Liver (tissue), 9 donors: Measurements from ENCODE around the gene ERBB2. TPM values are rescaled to one million over a fixed set of nuclear protein-coding genes. Genes with fewer than 3 reads are reported as not detected.

Experiments used
- DNase-seq: peaks from one replicate; pipeline ENCODE4 v3.0.0-alpha.2; 2017; ENCODE audit warnings: low spot score
- H3K27ac ChIP-seq, 2 donors: one replicate each; pipeline ENCODE4 v1.7.0; 2013; ENCODE audit warnings: inconsistent platforms in 2 of 2, low read length in 2 of 2, control low read depth in 1 of 2, low read depth in 1 of 2, mild to moderate bottlenecking in 1 of 2
- H3K27me3 ChIP-seq, 4 donors: one replicate each; pipeline versions ENCODE4 v1.6.1 to v1.7.0; 2013; ENCODE audit warnings: low read length in 3 of 4, inconsistent platforms in 1 of 4, mild to moderate bottlenecking in 1 of 4, moderate library complexity in 1 of 4; ENCODE audit not compliant: control insufficient read depth in 4 of 4, insufficient read depth in 4 of 4
- H3K36me3 ChIP-seq, 4 donors: one replicate each; pipeline versions ENCODE4 v1.6.1 to v1.7.0; 2013; ENCODE audit warnings: low read length in 3 of 4, mild to moderate bottlenecking in 3 of 4, low read depth in 1 of 4, moderate library complexity in 1 of 4; ENCODE audit not compliant: control insufficient read depth in 4 of 4, insufficient read depth in 3 of 4
- H3K4me1 ChIP-seq, 4 donors: one replicate each; pipeline versions ENCODE4 v1.6.1 to v1.7.0; 2013; ENCODE audit warnings: low read length in 3 of 4, mild to moderate bottlenecking in 3 of 4, moderate library complexity in 1 of 4; ENCODE audit not compliant: control insufficient read depth in 4 of 4, insufficient read depth in 4 of 4
- H3K4me3 ChIP-seq, 3 donors: one replicate each; pipeline versions ENCODE4 v1.6.1 to v1.7.0; 2013; ENCODE audit warnings: low read length in 3 of 3, control low read depth in 1 of 3, low read depth in 1 of 3, mild to moderate bottlenecking in 1 of 3
- H3K9ac ChIP-seq, 2 donors: one replicate each; pipeline ENCODE4 v1.7.0; 2013; ENCODE audit warnings: low read length in 2 of 2, mild to moderate bottlenecking in 2 of 2, moderate library complexity in 2 of 2, control low read depth in 1 of 2, low read depth in 1 of 2
- H3K9me3 ChIP-seq, 4 donors: one replicate each; pipeline versions ENCODE4 v1.6.1 to v1.7.0; 2013; ENCODE audit warnings: low read length in 3 of 4; ENCODE audit not compliant: control insufficient read depth in 4 of 4
- CTCF ChIP-seq: fragments of 150-350 bp; IDR thresholded peaks from 2 replicates; pipeline ENCODE4 v1.5.1; 2017; ENCODE audit warnings: improper control_type of control experiment, low read depth, low read length; ENCODE audit not compliant: missing input control
- EGR1 ChIP-seq, 2 donors: IDR thresholded peaks; 2 replicates each; pipeline ENCODE4 v1.6.1; 2016 to 2018; ENCODE audit warnings: antibody characterized with exemption in 2 of 2, low read depth in 2 of 2
- FOXA2 ChIP-seq: IDR thresholded peaks from 2 replicates; pipeline ENCODE4 v1.6.1; 2016; ENCODE audit warnings: antibody characterized with exemption
- GABPA ChIP-seq, 2 donors: IDR thresholded peaks in 1 of 2; conservative IDR thresholded peaks in 1 of 2; 2 replicates each; pipeline ENCODE4 v1.6.1; 2016; ENCODE audit warnings: antibody characterized with exemption in 2 of 2, mild to moderate bottlenecking in 1 of 2, moderate library complexity in 1 of 2
- HNF4A ChIP-seq, 2 donors: conservative IDR thresholded peaks; 2 replicates each; pipeline ENCODE4 v1.6.1; 2016; ENCODE audit warnings: antibody characterized with exemption in 2 of 2, mild to moderate bottlenecking in 2 of 2
- HNF4G ChIP-seq: IDR thresholded peaks from 2 replicates; pipeline ENCODE4 v1.6.1; 2016; ENCODE audit warnings: antibody characterized with exemption
- NR2F2 ChIP-seq: IDR thresholded peaks from 2 replicates; pipeline ENCODE4 v1.6.1; 2016; ENCODE audit warnings: antibody characterized with exemption
- SP1 ChIP-seq: IDR thresholded peaks from 2 replicates; pipeline ENCODE4 v1.6.1; 2018; ENCODE audit warnings: antibody characterized with exemption, mild to moderate bottlenecking
- TAF1 ChIP-seq: conservative IDR thresholded peaks from 2 replicates; pipeline ENCODE4 v1.6.1; 2016; ENCODE audit warnings: antibody characterized with exemption, mild to moderate bottlenecking
- YY1 ChIP-seq: IDR thresholded peaks from 2 replicates; pipeline ENCODE4 v1.6.1; 2016; ENCODE audit warnings: antibody characterized with exemption, mild to moderate bottlenecking
- WGBS: extraction: QIAGEN DNeasy Blood & Tissue Kit; methylation state at CpG from one replicate; pipeline ENCODE4 v1.1.7; 2013; 5-methylcytosine and 5-hydroxymethylcytosine counted together
- polyA plus RNA-seq, 2 donors: library from polyadenylated mRNA; stranded (reverse) in 1 of 2; unstranded in 1 of 2; fragments of 200-250 nt in 1 of 2; fragments of >200 nt in 1 of 2; fragmentation: Nextera tagmentation in 1 of 2; extraction: Ambion mirVana in 1 of 2; gene quantifications; one replicate each; pipeline versions ENCODE4 v1.2.1 to v1.2.3, GENCODE V29; 2013 to 2015
- total RNA-seq, 2 donors: library from RNA; depleted of rRNA; stranded (reverse); fragments of >200 nt; gene quantifications; one replicate each; pipeline ENCODE4 v1.2.3, GENCODE V29; 2014
- TF ChIP-seq, protein P1 (sequence below): IDR thresholded peaks from 2 replicates; pipeline ENCODE4 v1.6.1; 2016; ENCODE audit warnings: antibody characterized with exemption
- TF ChIP-seq, protein P2 (sequence below): IDR thresholded peaks from 2 replicates; pipeline ENCODE4 v1.6.1; 2016; ENCODE audit warnings: antibody characterized with exemption
- donor health status: healthy.
- donor health status: healthy.
- donor health status: healthy.
- donor health status: healthy.
- donor health status: healthy.

Gene ERBB2
- total and polyA plus RNA-seq, 4 donors = 4.7 to 28.8 (median 15.7) TPM

- TF ChIP-seq CTCF (no peak), HNF4G (no peak), NR2F2 (no peak), YY1 (no peak), SP1 (no peak), HNF4A (conservative IDR thresholded peaks at IDR 0.05) (no peak)
Measured at GRCh38 chr17:39700148-39700987, 504 bp downstream of the ERBB2 start (continued).

- H3K27ac ChIP-seq = peak overlapping the region; percentile 95 to 98
Measured at GRCh38 chr17:39701012-39701783, 1.3 kb downstream of the ERBB2 start.

More at GRCh38 chr17:39701012-39701783, 1.3 kb downstream of the ERBB2 start:
- peaks cover 28 to 62% (median 54%) of the 10 kb centered on the region in 4 donors for H3K4me1 ChIP-seq
- TF ChIP-seq GABPA (IDR thresholded peaks at IDR 0.05 in 1 of 2, conservative IDR thresholded peaks at IDR 0.05 in 1 of 2) (no peak), CTCF (no peak), TAF1 (no peak), EGR1 (IDR thresholded peaks at IDR 0.05; ENCODE audit: low read depth in 2 of 2) (no peak), HNF4G (no peak), FOXA2 (no peak)
- TF ChIP-seq, protein P1, sequence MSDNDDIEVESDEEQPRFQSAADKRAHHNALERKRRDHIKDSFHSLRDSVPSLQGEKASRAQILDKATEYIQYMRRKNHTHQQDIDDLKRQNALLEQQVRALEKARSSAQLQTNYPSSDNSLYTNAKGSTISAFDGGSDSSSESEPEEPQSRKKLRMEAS = no peak
- TF ChIP-seq, protein P2, sequence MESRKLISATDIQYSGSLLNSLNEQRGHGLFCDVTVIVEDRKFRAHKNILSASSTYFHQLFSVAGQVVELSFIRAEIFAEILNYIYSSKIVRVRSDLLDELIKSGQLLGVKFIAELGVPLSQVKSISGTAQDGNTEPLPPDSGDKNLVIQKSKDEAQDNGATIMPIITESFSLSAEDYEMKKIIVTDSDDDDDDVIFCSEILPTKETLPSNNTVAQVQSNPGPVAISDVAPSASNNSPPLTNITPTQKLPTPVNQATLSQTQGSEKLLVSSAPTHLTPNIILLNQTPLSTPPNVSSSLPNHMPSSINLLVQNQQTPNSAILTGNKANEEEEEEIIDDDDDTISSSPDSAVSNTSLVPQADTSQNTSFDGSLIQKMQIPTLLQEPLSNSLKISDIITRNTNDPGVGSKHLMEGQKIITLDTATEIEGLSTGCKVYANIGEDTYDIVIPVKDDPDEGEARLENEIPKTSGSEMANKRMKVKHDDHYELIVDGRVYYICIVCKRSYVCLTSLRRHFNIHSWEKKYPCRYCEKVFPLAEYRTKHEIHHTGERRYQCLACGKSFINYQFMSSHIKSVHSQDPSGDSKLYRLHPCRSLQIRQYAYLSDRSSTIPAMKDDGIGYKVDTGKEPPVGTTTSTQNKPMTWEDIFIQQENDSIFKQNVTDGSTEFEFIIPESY = no peak
- peak overlapping the region; percentile 8 to 74 for H3K9ac ChIP-seq
- 26% methylated on average over 10 of the region's 10 CpGs for WGBS
- peak overlapping the region in 2 of 3 donors; percentile 31 to 81 for H3K4me3 ChIP-seq
- DNase-seq = no peak
- H3K27me3 ChIP-seq = no peaks in the 10 kb centered on the region
- H3K9me3 ChIP-seq = no peaks in the 10 kb centered on the region
- no peaks in the 10 kb centered on the region for H3K36me3 ChIP-seq
